C4-2B (cell line): ENCODE results near the gene NELFB.

Experiments
- H3K27ac ChIP-seq: fragments of 450-650 bp; 2 replicates; pipeline ENCODE4 v1.5.1; 2017
- CTCF ChIP-seq: fragments of 450-650 bp; conservative IDR thresholded peaks from 2 replicates; pipeline ENCODE4 v1.5.1; 2017; ENCODE audit warnings: mild to moderate bottlenecking
- ZFX ChIP-seq: fragments of 450-650 bp; IDR thresholded peaks from 2 replicates; pipeline ENCODE4 v1.6.1; 2017

Gene NELFB

GRCh38 chr9:137245450-137246421 is 9.4 kb upstream of the NELFB start:
- no peak for TF ChIP-seq ZFX
- TF ChIP-seq CTCF: no peak
- H3K27ac ChIP-seq: no peak overlapping the region

- TF ChIP-seq CTCF: no peak
- no peak overlapping the region for H3K27ac ChIP-seq
Measured at GRCh38 chr9:137247135-137247915, 7.8 kb upstream of the NELFB start.

- TF ChIP-seq CTCF (no peak), ZFX (no peak)
Measured at GRCh38 chr9:137247916-137248175, 7.3 kb upstream of the NELFB start.

GRCh38 chr9:137250329-137251193 is 4.6 kb upstream of the NELFB start:
- H3K27ac ChIP-seq: peak overlapping the region; percentile 11
- TF ChIP-seq ZFX (no peak; the same call in 1 of the 2 replicates), CTCF (no peak)

More at GRCh38 chr9:137247916-137248175, 7.3 kb upstream of the NELFB start:
- no peak overlapping the region for H3K27ac ChIP-seq

- no peak for TF ChIP-seq ZFX
- no peak for TF ChIP-seq CTCF
- peak within 1 kb of the TSS; percentile 11 for H3K27ac ChIP-seq
Measured at GRCh38 chr9:137251194-137251461, 4.0 kb upstream of the NELFB start, which contains the start of gene STPG3. STPG3 (plus strand) TSS chr9:137251286; CDS start chr9:137251287, 1 bp downstream.

- TF ChIP-seq ZFX (no peak), CTCF (no peak)
- H3K27ac ChIP-seq: no peak overlapping the region
Measured at GRCh38 chr9:137251490-137252268, 3.4 kb upstream of the NELFB start.
